IgD-negative memory B cell (primary cell): ENCODE data around the gene SRR. TPM values are rescaled to one million over a fixed set of nuclear protein-coding genes. Genes with fewer than 3 reads are reported as not detected.

Source experiments
- H3K27ac Mint-ChIP-seq, 3 donors: one replicate each; pipeline ENCODE4 v1.8.0; 2020 to 2022; ENCODE audit warnings: mild to moderate bottlenecking in 3 of 3, mixed read lengths in 3 of 3, moderate library complexity in 1 of 3
- H3K27me3 Mint-ChIP-seq: one replicate; pipeline ENCODE4 v1.8.0; 2021; ENCODE audit warnings: mixed read lengths
- H3K36me3 Mint-ChIP-seq: one replicate; pipeline ENCODE4 v1.8.0; 2020; ENCODE audit warnings: mild to moderate bottlenecking, mixed read lengths
- H3K4me1 Mint-ChIP-seq, 3 donors: one replicate each; pipeline ENCODE4 v1.8.0; 2020 to 2022; ENCODE audit warnings: mixed read lengths in 3 of 3, mild to moderate bottlenecking in 1 of 3
- H3K4me3 Mint-ChIP-seq, 4 donors: one replicate each; pipeline ENCODE4 v1.8.0; 2020 to 2022; ENCODE audit warnings: mild to moderate bottlenecking in 4 of 4, mixed read lengths in 4 of 4, moderate library complexity in 3 of 4
- H3K9me3 Mint-ChIP-seq, 3 donors: one replicate each; pipeline ENCODE4 v1.8.0; 2020 to 2021; ENCODE audit warnings: mixed read lengths in 3 of 3, mild to moderate bottlenecking in 1 of 3
- polyA plus RNA-seq: library from polyadenylated mRNA; unstranded; fragments of 300-500 nt; fragmentation: Illumina TruSeq; gene quantifications from one replicate; pipeline ENCODE4 v1.2.3, GENCODE V29; 2021

The SRR gene
- polyA plus RNA-seq, 1 donor from 2014 or later = 3.4 TPM

- Mint-ChIP-seq H3K4me3 (no peak overlapping the region), H3K27ac (no peak overlapping the region)
Observed at GRCh38 chr17:2275722-2276121, 28.0 kb upstream of the SRR start.

GRCh38 chr17:2277429-2278170 lies 26.1 kb upstream of the SRR start:
- no peak overlapping the region for H3K27ac Mint-ChIP-seq
- no peak overlapping the region for H3K4me3 Mint-ChIP-seq
- H3K9me3 Mint-ChIP-seq = no peaks in the 10 kb centered on the region
- H3K4me1 Mint-ChIP-seq = peaks cover 0 to 2% (median 1%) of the 10 kb centered on the region in 3 donors
- peaks cover 6% of the 10 kb centered on the region for H3K36me3 Mint-ChIP-seq
- no peaks in the 10 kb centered on the region for H3K27me3 Mint-ChIP-seq

More at GRCh38 chr17:2275722-2276121, 28.0 kb upstream of the SRR start:
- peaks cover 1% of the 10 kb centered on the region for H3K36me3 Mint-ChIP-seq
- H3K9me3 Mint-ChIP-seq = no peaks in the 10 kb centered on the region
- no peaks in the 10 kb centered on the region for H3K27me3 Mint-ChIP-seq
- peaks cover 0 to 2% (median 1%) of the 10 kb centered on the region in 3 donors for H3K4me1 Mint-ChIP-seq

GRCh38 chr17:2279707-2280106 lies 24.0 kb upstream of the SRR start:
- no peaks in the 10 kb centered on the region for H3K27me3 Mint-ChIP-seq
- H3K4me1 Mint-ChIP-seq = peaks cover 0 to 2% (median 1%) of the 10 kb centered on the region in 3 donors
- H3K9me3 Mint-ChIP-seq = no peaks in the 10 kb centered on the region
- H3K36me3 Mint-ChIP-seq = peaks cover 6% of the 10 kb centered on the region
- H3K4me3 Mint-ChIP-seq = no peak overlapping the region
- peak overlapping the region in 1 of 3 donors; percentile 34 for H3K27ac Mint-ChIP-seq

- no peak overlapping the region for H3K4me3 Mint-ChIP-seq
- no peak overlapping the region for H3K27ac Mint-ChIP-seq
- H3K27me3 Mint-ChIP-seq = no peaks in the 10 kb centered on the region
- peaks cover 0 to 4% (median 1%) of the 10 kb centered on the region in 3 donors for H3K4me1 Mint-ChIP-seq
- H3K9me3 Mint-ChIP-seq = no peaks in the 10 kb centered on the region
- H3K36me3 Mint-ChIP-seq = peaks cover 8% of the 10 kb centered on the region
Observed at GRCh38 chr17:2282297-2282873, 21.4 kb upstream of the SRR start.

- no peaks in the 10 kb centered on the region for H3K27me3 Mint-ChIP-seq
- H3K27ac Mint-ChIP-seq = no peak overlapping the region
- peaks cover 1 to 4% (median 2%) of the 10 kb centered on the region in 3 donors for H3K4me1 Mint-ChIP-seq
- H3K9me3 Mint-ChIP-seq = no peaks in the 10 kb centered on the region
- H3K36me3 Mint-ChIP-seq = peaks cover 8% of the 10 kb centered on the region
- H3K4me3 Mint-ChIP-seq = no peak overlapping the region
Observed at GRCh38 chr17:2283302-2283701, 20.4 kb upstream of the SRR start.

GRCh38 chr17:2289878-2290478 lies 13.8 kb upstream of the SRR start:
- Mint-ChIP-seq H3K4me1 (peaks cover 9 to 12% (median 12%) of the 10 kb centered on the region in 3 donors), H3K27ac (peak overlapping the region in 1 of 3 donors; percentile 55)

GRCh38 chr17:2292100-2292499 lies 11.7 kb upstream of the SRR start:
- Mint-ChIP-seq H3K4me3 (no peak overlapping the region), H3K4me1 (peaks cover 5 to 21% (median 15%) of the 10 kb centered on the region in 3 donors), H3K27me3 (no peaks in the 10 kb centered on the region), H3K36me3 (peaks cover 17% of the 10 kb centered on the region), H3K27ac (no peak overlapping the region), H3K9me3 (peaks cover 3 to 10% (median 7%) of the 10 kb centered on the region in 3 donors)

More at GRCh38 chr17:2289878-2290478, 13.8 kb upstream of the SRR start:
- no peak overlapping the region for H3K4me3 Mint-ChIP-seq
- H3K36me3 Mint-ChIP-seq = peaks cover 17% of the 10 kb centered on the region
- peaks cover 3 to 10% (median 7%) of the 10 kb centered on the region in 3 donors for H3K9me3 Mint-ChIP-seq
- H3K27me3 Mint-ChIP-seq = no peaks in the 10 kb centered on the region

GRCh38 chr17:2295575-2295974 lies 8.2 kb upstream of the SRR start:
- Mint-ChIP-seq H3K9me3 (peaks cover 2 to 3% (median 3%) of the 10 kb centered on the region in 3 donors), H3K27ac (no peak overlapping the region), H3K4me1 (peaks cover 5 to 13% (median 11%) of the 10 kb centered on the region in 3 donors), H3K27me3 (no peaks in the 10 kb centered on the region), H3K36me3 (peaks cover 12% of the 10 kb centered on the region), H3K4me3 (no peak overlapping the region)

GRCh38 chr17:2297023-2297422 lies 6.7 kb upstream of the SRR start:
- Mint-ChIP-seq H3K9me3 (no peaks in the 10 kb centered on the region), H3K4me3 (no peak overlapping the region), H3K4me1 (peaks cover 5 to 12% (median 9%) of the 10 kb centered on the region in 3 donors), H3K36me3 (peaks cover 6% of the 10 kb centered on the region), H3K27me3 (no peaks in the 10 kb centered on the region), H3K27ac (no peak overlapping the region)

- Mint-ChIP-seq H3K36me3 (peaks cover 6% of the 10 kb centered on the region), H3K4me1 (peaks cover 5 to 17% (median 9%) of the 10 kb centered on the region in 3 donors), H3K27me3 (no peaks in the 10 kb centered on the region), H3K4me3 (no peak overlapping the region), H3K27ac (no peak overlapping the region), H3K9me3 (no peaks in the 10 kb centered on the region)
Observed at GRCh38 chr17:2299136-2299535, 4.6 kb upstream of the SRR start.

- H3K4me3 Mint-ChIP-seq = no peak overlapping the region
- no peaks in the 10 kb centered on the region for H3K9me3 Mint-ChIP-seq
- peaks cover 6% of the 10 kb centered on the region for H3K36me3 Mint-ChIP-seq
- H3K4me1 Mint-ChIP-seq = peaks cover 6 to 18% (median 8%) of the 10 kb centered on the region in 3 donors
- H3K27me3 Mint-ChIP-seq = no peaks in the 10 kb centered on the region
- H3K27ac Mint-ChIP-seq = no peak overlapping the region
Observed at GRCh38 chr17:2299756-2300155, 4.0 kb upstream of the SRR start.

GRCh38 chr17:2302778-2303203 lies 959 bp upstream of the SRR start:
- H3K36me3 Mint-ChIP-seq = peaks cover 3% of the 10 kb centered on the region
- H3K9me3 Mint-ChIP-seq = no peaks in the 10 kb centered on the region
- no peaks in the 10 kb centered on the region for H3K27me3 Mint-ChIP-seq
- peaks cover 3 to 19% (median 13%) of the 10 kb centered on the region in 3 donors for H3K4me1 Mint-ChIP-seq
- peak overlapping the region; percentile 89 to 94 (median 91) for H3K4me3 Mint-ChIP-seq
- H3K27ac Mint-ChIP-seq = peak overlapping the region; percentile 82 to 98 (median 93)

GRCh38 chr17:2304931-2305330 lies 1.2 kb downstream of the SRR start:
- Mint-ChIP-seq H3K4me1 (peaks cover 8 to 19% (median 16%) of the 10 kb centered on the region in 3 donors), H3K36me3 (peaks cover 3% of the 10 kb centered on the region)

GRCh38 chr17:2309338-2310154 lies 5.8 kb downstream of the SRR start:
- Mint-ChIP-seq H3K9me3 (no peaks in the 10 kb centered on the region), H3K4me3 (peak overlapping the region in 1 of 4 donors; percentile 80), H3K27ac (peak overlapping the region in 2 of 3 donors; percentile 46 to 68), H3K4me1 (peaks cover 5 to 19% (median 9%) of the 10 kb centered on the region in 3 donors), H3K36me3 (peaks cover 2% of the 10 kb centered on the region), H3K27me3 (no peaks in the 10 kb centered on the region)

More at GRCh38 chr17:2304931-2305330, 1.2 kb downstream of the SRR start:
- H3K4me3 Mint-ChIP-seq = peak overlapping the region; percentile 29 to 91 (median 71)
- H3K27me3 Mint-ChIP-seq = no peaks in the 10 kb centered on the region
- H3K9me3 Mint-ChIP-seq = no peaks in the 10 kb centered on the region
- H3K27ac Mint-ChIP-seq = peak overlapping the region in 2 of 3 donors; percentile 23 to 89
